HepG2 (cell line): ENCODE data around the gene MICA. TPM values are rescaled to one million over a fixed set of nuclear protein-coding genes. Genes with fewer than 3 reads are reported as not detected.

Experiments
- FOXC1 ChIP-seq: sonication (generic); formaldehyde crosslinking; IDR thresholded peaks from 2 replicates; pipeline ENCODE4 v1.8.0; 2022; ENCODE audit warnings: mild to moderate bottlenecking, missing genetic modification reagents, borderline replicate concordance
- GATA4 ChIP-seq: sonication (generic); IDR thresholded peaks from 2 replicates; pipeline ENCODE4 v1.6.1; 2016; ENCODE audit warnings: antibody characterized with exemption, low read depth, borderline replicate concordance
- HNF4G ChIP-seq, 2 experiments: sonication (generic) in 1 of 2; formaldehyde crosslinking in 1 of 2; IDR thresholded peaks; 2 replicates each; pipeline versions ENCODE4 v1.4.0 to v1.6.1; 2011 to 2020; ENCODE audit warnings: borderline replicate concordance in 2 of 2, low read depth in 2 of 2, mild to moderate bottlenecking in 2 of 2, low read length in 1 of 2, missing genetic modification reagents in 1 of 2, moderate library complexity in 1 of 2
- KIAA2018 ChIP-seq: sonication (generic); formaldehyde crosslinking; IDR thresholded peaks from 2 replicates; pipeline ENCODE4 v1.5.0; 2020; ENCODE audit warnings: mild to moderate bottlenecking, missing genetic modification reagents, borderline replicate concordance
- ONECUT2 ChIP-seq: sonication (generic); formaldehyde crosslinking; IDR thresholded peaks from 2 replicates; pipeline ENCODE4 v1.4.0; 2020; ENCODE audit warnings: missing genetic modification reagents
- RXRB ChIP-seq: IDR thresholded peaks from 2 replicates; pipeline ENCODE4 v1.6.1; 2016; ENCODE audit warnings: borderline replicate concordance, missing genetic modification reagents, missing compliant biosample characterization
- SIX4 ChIP-seq: sonication (generic); formaldehyde crosslinking; IDR thresholded peaks from 2 replicates; pipeline ENCODE4 v1.4.0; 2020; ENCODE audit warnings: missing genetic modification reagents
- TEF ChIP-seq: sonication (generic); formaldehyde crosslinking; IDR thresholded peaks from 2 replicates; pipeline ENCODE4 v1.5.0; 2020; ENCODE audit warnings: missing genetic modification reagents
- XBP1 ChIP-seq: sonication (generic); formaldehyde crosslinking; IDR thresholded peaks from 2 replicates; pipeline ENCODE4 v1.5.0; 2020; ENCODE audit warnings: missing genetic modification reagents
- ZNF317 ChIP-seq: sonication (generic); formaldehyde crosslinking; IDR thresholded peaks from 2 replicates; pipeline ENCODE4 v1.5.0; 2020; ENCODE audit warnings: mild to moderate bottlenecking, missing genetic modification reagents
- ZNF337 ChIP-seq: sonication (generic); formaldehyde crosslinking; IDR thresholded peaks from 2 replicates; pipeline ENCODE4 v1.5.1; 2020; ENCODE audit warnings: missing genetic modification reagents, low read depth, mild to moderate bottlenecking, borderline replicate concordance
- ZNF468 ChIP-seq: sonication (generic); formaldehyde crosslinking; IDR thresholded peaks from 2 replicates; pipeline ENCODE4 v1.8.0; 2022; ENCODE audit warnings: mild to moderate bottlenecking, moderate library complexity, missing genetic modification reagents
- ZNF678 ChIP-seq: sonication (generic); formaldehyde crosslinking; IDR thresholded peaks from 2 replicates; pipeline ENCODE4 v1.4.0; 2020; ENCODE audit warnings: mild to moderate bottlenecking, missing genetic modification reagents
- ZNF713 ChIP-seq: sonication (generic); formaldehyde crosslinking; IDR thresholded peaks from 2 replicates; pipeline ENCODE4 v1.4.0; 2020; ENCODE audit warnings: mild to moderate bottlenecking, missing genetic modification reagents
- polyA plus RNA-seq, 8 experiments: library from polyadenylated mRNA; depleted of rRNA in 3 of 8; stranded (reverse) in 7 of 8; unstranded in 1 of 8; fragments of >200 nt; fragmentation: Illumina TruSeq in 4 of 8; extraction: Trizol in 4 of 8; gene quantifications; 2 replicates each; pipeline versions ENCODE4 v1.2.1 to v1.2.3, GENCODE V29; 2011 to 2016; ENCODE audit warnings: low read depth in 4 of 8, missing spikeins in 1 of 8, mixed read lengths in 1 of 8; ENCODE audit not compliant: insufficient read depth in 1 of 8
- total RNA-seq, 5 experiments: library from RNA; depleted of rRNA; stranded (reverse); fragments of >200 nt; fragmentation: Illumina TruSeq; extraction: Trizol; gene quantifications; 2 replicates each; pipeline ENCODE4 v1.2.3, GENCODE V29; 2016; ENCODE audit warnings: low read depth in 1 of 5
- TF ChIP-seq, protein P1 (sequence below): IDR thresholded peaks from 2 replicates; pipeline ENCODE4 v1.4.0; 2020; ENCODE audit warnings: mild to moderate bottlenecking, missing genetic modification reagents

The MICA gene
- total and polyA plus RNA-seq, 2 of the 13 experiments (the other 11 are each of a cell fraction or from before 2014, with no cell fraction given), result 21.6 to 38.1 TPM

- TF ChIP-seq KIAA2018 (CRISPR knock-in tag), result no peak
- TF ChIP-seq ZNF317 (CRISPR knock-in tag), result no peak
- no peak for TF ChIP-seq ZNF713 (CRISPR knock-in tag)
- no peak for TF ChIP-seq XBP1 (CRISPR knock-in tag)
- TF ChIP-seq ZNF337 (CRISPR knock-in tag), result no peak
- TF ChIP-seq ONECUT2 (CRISPR knock-in tag), result no peak
- TF ChIP-seq GATA4, result no peak
- no peak for TF ChIP-seq TEF (CRISPR knock-in tag)
- no peak for TF ChIP-seq ZNF468
- TF ChIP-seq ZNF678 (CRISPR knock-in tag), result no peak
- TF ChIP-seq, protein P1, sequence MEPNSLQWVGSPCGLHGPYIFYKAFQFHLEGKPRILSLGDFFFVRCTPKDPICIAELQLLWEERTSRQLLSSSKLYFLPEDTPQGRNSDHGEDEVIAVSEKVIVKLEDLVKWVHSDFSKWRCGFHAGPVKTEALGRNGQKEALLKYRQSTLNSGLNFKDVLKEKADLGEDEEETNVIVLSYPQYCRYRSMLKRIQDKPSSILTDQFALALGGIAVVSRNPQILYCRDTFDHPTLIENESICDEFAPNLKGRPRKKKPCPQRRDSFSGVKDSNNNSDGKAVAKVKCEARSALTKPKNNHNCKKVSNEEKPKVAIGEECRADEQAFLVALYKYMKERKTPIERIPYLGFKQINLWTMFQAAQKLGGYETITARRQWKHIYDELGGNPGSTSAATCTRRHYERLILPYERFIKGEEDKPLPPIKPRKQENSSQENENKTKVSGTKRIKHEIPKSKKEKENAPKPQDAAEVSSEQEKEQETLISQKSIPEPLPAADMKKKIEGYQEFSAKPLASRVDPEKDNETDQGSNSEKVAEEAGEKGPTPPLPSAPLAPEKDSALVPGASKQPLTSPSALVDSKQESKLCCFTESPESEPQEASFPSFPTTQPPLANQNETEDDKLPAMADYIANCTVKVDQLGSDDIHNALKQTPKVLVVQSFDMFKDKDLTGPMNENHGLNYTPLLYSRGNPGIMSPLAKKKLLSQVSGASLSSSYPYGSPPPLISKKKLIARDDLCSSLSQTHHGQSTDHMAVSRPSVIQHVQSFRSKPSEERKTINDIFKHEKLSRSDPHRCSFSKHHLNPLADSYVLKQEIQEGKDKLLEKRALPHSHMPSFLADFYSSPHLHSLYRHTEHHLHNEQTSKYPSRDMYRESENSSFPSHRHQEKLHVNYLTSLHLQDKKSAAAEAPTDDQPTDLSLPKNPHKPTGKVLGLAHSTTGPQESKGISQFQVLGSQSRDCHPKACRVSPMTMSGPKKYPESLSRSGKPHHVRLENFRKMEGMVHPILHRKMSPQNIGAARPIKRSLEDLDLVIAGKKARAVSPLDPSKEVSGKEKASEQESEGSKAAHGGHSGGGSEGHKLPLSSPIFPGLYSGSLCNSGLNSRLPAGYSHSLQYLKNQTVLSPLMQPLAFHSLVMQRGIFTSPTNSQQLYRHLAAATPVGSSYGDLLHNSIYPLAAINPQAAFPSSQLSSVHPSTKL (CRISPR knock-in tag), result 0 out of 2 replicates have a peak, but pooled peaks have one; percentile 42
- no peak for TF ChIP-seq FOXC1 (CRISPR knock-in tag)
- no peak for TF ChIP-seq SIX4 (CRISPR knock-in tag)
- TF ChIP-seq RXRB, result no peak
- peak; percentile 69; the same call in 1 of the 2 replicates for TF ChIP-seq HNF4G (IDR thresholded peaks at IDR 0.05; ENCODE audit: borderline replicate concordance, low read depth, low read length)
- no peak for TF ChIP-seq HNF4G (CRISPR knock-in tag; IDR thresholded peaks at IDR 0.05; ENCODE audit: borderline replicate concordance, low read depth)
Observed at GRCh38 chr6:31378062-31378720, 25.2 kb upstream of the MICA start (continued).
